Thoracic aorta (tissue), 2 donors: ENCODE data around the gene GABRG2. TPM values are rescaled to one million over a fixed set of nuclear protein-coding genes. Genes with fewer than 3 reads are reported as not detected.

Source experiments
- ATAC-seq: fragments of 150-250 bp; one replicate; pipeline ENCODE4 v1.8.0; 2017; ENCODE audit warnings: low read depth; ENCODE audit not compliant: insufficient number of reproducible peaks, low FRiP score
- DNase-seq: peaks from one replicate; pipeline ENCODE4 v3.0.0-alpha.2; 2020; ENCODE audit warnings: low spot score
- H3K27ac ChIP-seq, 2 donors: fragments of 200-600 bp; sonication (generic); 1 replicate in 1 of 2; 2 replicates in 1 of 2; pipeline ENCODE4 v1.5.1; 2016; ENCODE audit warnings: mild to moderate bottlenecking in 2 of 2, moderate library complexity in 2 of 2
- H3K27me3 ChIP-seq: fragments of 200-600 bp; sonication (generic); replicated peaks from 2 replicates; pipeline ENCODE4 v1.6.0; 2016; ENCODE audit warnings: mild to moderate bottlenecking; ENCODE audit not compliant: insufficient read depth
- H3K36me3 ChIP-seq: fragments of 200-600 bp; sonication (generic); one replicate; pipeline ENCODE4 v1.5.1; 2016
- H3K4me1 ChIP-seq, 2 donors: fragments of 200-600 bp; sonication (generic); 1 replicate in 1 of 2; 2 replicates in 1 of 2; pipeline versions ENCODE4 v1.5.1 to v1.6.0; 2016; ENCODE audit warnings: low read depth in 2 of 2, mild to moderate bottlenecking in 1 of 2; ENCODE audit not compliant: control insufficient read depth in 1 of 2
- H3K4me3 ChIP-seq: fragments of 200-600 bp; sonication (generic); 2 replicates; pipeline ENCODE4 v1.5.1; 2016; ENCODE audit warnings: mild to moderate bottlenecking
- H3K9me3 ChIP-seq: fragments of 200-600 bp; sonication (generic); 2 replicates; pipeline ENCODE4 v1.5.1; 2016
- CTCF ChIP-seq: fragments of 200-600 bp; sonication (generic); IDR thresholded peaks from one replicate; pipeline ENCODE4 v1.5.1; 2019; ENCODE audit warnings: antibody characterized with exemption
- total RNA-seq, 2 donors: library from RNA; depleted of rRNA; stranded (reverse); fragments of >200 nt; gene quantifications; one replicate each; pipeline versions ENCODE4 v1.1.0 to v1.2.3, GENCODE V29; 2016

GABRG2 gene
- total RNA-seq, 2 donors from 2014 or later: not detected

DNA sequence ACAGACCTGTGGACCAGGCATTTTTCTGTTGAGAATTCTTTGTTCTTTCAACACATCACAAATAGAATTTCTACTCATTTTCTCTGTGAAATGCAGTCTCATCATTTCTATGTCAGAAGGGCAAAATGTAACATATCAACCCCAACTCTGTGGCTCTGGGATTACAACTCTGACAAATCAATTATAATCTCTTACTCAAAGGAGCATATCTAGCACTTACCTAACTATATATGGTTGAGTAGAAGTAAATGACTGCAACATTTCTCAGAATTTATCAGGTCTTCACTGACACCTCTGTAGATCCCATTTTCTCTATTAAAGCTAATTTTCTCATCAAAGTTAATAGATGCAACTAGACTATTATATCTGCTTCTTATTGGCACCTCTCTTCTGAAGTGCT, 64.8 kb downstream of the GABRG2 start:
- no peak for TF ChIP-seq CTCF
- Histone ChIP-seq H3K36me3 (no peaks in the 10 kb centered on the region), H3K9me3 (no peaks in the 10 kb centered on the region), H3K4me3 (no peak overlapping the region), H3K27ac (no peak overlapping the region), H3K27me3 (no peaks in the 10 kb centered on the region), H3K4me1 (no peaks in the 10 kb centered on the region)
- DNase-seq (no peak), ATAC-seq (no peak)

- TF ChIP-seq CTCF: no peak
- no peak overlapping the region for H3K4me3 ChIP-seq
These were observed 71.6 kb downstream of the GABRG2 start for GRCh38 chr5:162139190-162139589.

GRCh38 chr5:162154242-162154641, 86.7 kb downstream of the GABRG2 start:
- Histone ChIP-seq H3K4me1 (no peaks in the 10 kb centered on the region), H3K4me3 (no peak overlapping the region), H3K9me3 (no peaks in the 10 kb centered on the region), H3K36me3 (no peaks in the 10 kb centered on the region), H3K27ac (no peak overlapping the region), H3K27me3 (no peaks in the 10 kb centered on the region)
- DNase-seq: no peak
- ATAC-seq: no peak
- no peak for TF ChIP-seq CTCF

More at GRCh38 chr5:162139190-162139589, 71.6 kb downstream of the GABRG2 start:
- no peak overlapping the region for H3K27ac ChIP-seq
- ATAC-seq (no peak), DNase-seq (no peak)
- H3K36me3 ChIP-seq: no peaks in the 10 kb centered on the region
- H3K9me3 ChIP-seq: no peaks in the 10 kb centered on the region
- no peaks in the 10 kb centered on the region for H3K4me1 ChIP-seq
- no peaks in the 10 kb centered on the region for H3K27me3 ChIP-seq

GRCh38 chr5:162160401-162160800, 92.8 kb downstream of the GABRG2 start:
- DNase-seq (no peak), ATAC-seq (no peak)
- H3K4me3 ChIP-seq: no peak overlapping the region
- H3K27ac ChIP-seq: no peak overlapping the region
- peaks cover 5% of the 10 kb centered on the region for H3K9me3 ChIP-seq
- no peak for TF ChIP-seq CTCF
- no peaks in the 10 kb centered on the region for H3K4me1 ChIP-seq
- no peaks in the 10 kb centered on the region for H3K36me3 ChIP-seq
- H3K27me3 ChIP-seq: no peaks in the 10 kb centered on the region

DNA sequence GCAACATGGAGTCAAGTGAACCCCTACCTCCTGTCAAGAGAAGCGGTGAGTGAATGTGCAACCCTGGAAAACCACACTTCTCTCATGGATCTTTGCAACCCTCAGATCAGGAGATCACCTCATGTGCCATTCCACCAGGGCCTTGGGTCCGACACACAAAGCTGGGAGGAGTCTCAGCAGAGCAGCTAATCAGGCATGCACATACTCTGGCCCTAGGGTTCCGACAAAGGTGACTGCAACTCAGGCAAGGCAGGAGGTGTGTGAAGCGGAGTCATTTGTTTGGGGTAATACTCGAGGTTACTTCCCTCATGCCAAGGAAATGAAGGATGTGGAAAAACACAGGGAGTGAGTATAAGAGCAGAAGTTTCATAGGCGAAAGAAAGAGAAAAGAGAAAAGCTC, 96.1 kb downstream of the GABRG2 start:
- no peaks in the 10 kb centered on the region for H3K36me3 ChIP-seq
- TF ChIP-seq CTCF: no peak
- DNase-seq (no peak), ATAC-seq (no peak)
- H3K9me3 ChIP-seq: peaks cover 15% of the 10 kb centered on the region
- H3K4me3 ChIP-seq: no peak overlapping the region
- no peak overlapping the region for H3K27ac ChIP-seq
- no peaks in the 10 kb centered on the region for H3K27me3 ChIP-seq
- no peaks in the 10 kb centered on the region for H3K4me1 ChIP-seq
